ENCODE data around the gene RNF40. TPM values are rescaled to one million over a fixed set of nuclear protein-coding genes. Genes with fewer than 3 reads are reported as not detected.

RNF40 gene
- total RNA-seq, 2 experiments from 2014 or later: 125 to 129 TPM

DNA sequence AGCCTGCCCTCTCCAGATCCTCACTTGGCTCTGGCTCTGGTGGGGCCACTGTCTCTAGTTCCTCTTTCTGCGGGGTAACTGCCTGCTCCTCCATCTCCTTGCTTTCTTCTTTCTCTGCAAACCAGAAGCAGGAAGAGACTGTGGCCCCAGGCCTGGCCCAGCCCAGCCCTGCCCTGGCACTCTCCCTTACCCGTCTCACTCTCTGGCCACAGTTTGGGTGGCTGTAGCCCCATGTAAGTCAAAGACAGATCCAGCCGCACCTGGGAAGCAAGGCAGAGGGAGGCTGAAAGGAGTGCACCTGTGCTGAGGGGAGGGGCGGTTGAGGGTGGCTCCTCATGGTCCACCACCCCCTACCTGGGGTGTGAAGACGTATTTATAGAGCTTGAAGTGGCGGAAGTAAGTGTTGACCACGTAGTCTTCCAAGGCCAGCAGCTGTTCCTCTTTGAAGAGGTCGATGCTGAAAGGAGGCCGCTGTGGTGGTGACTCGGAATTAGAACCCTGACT lies 3.1 kb upstream of the RNF40 start:
- POLR2A ChIA-PET: no interaction called here
- CTCF ChIA-PET: no interaction called here

GRCh38 chr16:30760001-30760559 lies 2.0 kb upstream of the RNF40 start:
- ChIA-PET POLR2A (no interaction called here), CTCF (interaction anchor here (0.8 to 1.1 kb wide), 2 partner anchors 58 to 85 kb away, joined by 3 to 4 read pairs; no protein-coding TSS in a partner anchor)

DNA sequence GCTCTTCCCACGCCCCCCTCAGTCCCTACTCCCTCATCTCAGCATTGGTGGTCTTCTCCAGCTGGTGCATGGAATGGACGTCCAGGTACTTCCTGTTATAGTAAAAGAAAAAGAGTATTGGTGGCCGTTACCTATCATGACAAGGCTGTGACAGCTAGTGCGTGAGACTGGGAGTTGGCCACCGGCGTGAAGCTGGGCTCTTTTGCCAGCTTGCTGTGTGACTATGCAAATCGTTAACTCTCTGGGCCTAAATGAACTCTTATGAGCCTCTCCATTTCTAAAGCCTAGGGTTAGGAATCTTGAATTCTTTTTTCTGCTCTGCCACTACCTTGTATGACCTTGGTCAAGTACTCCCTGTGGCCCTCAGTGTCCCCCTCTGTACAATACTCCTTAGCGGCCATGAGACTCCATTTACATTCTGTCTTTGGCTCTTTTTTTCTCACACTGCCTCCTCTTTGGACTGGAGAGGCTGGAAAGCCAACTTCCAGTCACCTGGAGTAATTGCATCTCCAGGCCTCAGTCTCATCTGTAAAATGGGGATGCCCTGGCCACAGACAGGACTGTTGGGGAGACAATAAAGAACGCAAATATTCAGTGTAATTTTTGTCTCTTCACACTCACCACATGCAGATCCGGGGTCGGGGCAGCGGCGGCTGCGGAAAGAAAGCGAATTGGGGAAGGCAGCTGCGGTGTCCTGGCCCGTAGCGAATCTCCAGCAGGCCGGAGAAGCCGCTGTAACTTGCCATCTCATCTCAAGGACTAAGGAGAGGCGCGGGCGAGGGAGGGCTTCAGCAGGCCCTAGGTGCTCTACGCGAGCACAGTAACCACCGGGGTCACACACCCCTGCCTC lies 1.3 kb upstream of the RNF40 start:
- POLR2A ChIA-PET: no interaction called here
- CTCF ChIA-PET: interaction anchor here (1.1 kb wide), 1 partner anchor 84 kb away, joined by 4 read pairs; no protein-coding TSS in a partner anchor

DNA sequence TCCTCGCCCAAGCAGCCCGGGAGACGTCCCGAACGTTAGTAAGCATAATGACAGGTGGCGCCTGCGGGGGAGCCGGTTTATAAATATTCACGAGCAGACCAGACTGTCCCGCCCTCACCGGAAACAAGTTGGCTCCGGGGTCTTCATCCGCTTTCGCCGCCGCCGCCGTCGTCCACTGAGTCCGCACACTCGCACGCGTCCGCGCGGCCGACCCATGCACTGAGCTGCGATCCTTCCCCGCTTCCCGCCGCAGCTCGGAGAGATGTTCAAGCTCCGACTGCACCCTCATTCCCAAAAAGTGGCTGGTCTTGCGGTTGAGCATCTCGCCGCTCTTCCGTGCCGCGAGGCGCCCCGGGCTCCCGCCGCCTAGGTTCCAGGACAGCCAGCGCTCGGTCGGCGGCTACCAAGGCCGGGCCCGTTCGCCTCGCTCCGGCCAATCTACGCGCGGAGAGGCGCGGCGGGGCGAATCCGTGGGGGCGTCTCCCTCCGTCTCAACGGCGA lies 645 bp upstream of the RNF40 start:
- POLR2A ChIA-PET: no interaction called here
- CTCF ChIA-PET: no interaction called here

GRCh38 chr16:30762991-30763725 lies 1.0 kb downstream of the RNF40 start:
- POLR2A ChIA-PET: no interaction called here

GRCh38 chr16:30764086-30764485 lies 2.0 kb downstream of the RNF40 start:
- ChIA-PET CTCF (interaction anchor here (2.1 kb wide), 1 partner anchor 17 kb away, joined by 4 read pairs; no protein-coding TSS in a partner anchor), POLR2A (no interaction called here)

More at GRCh38 chr16:30762991-30763725, 1.0 kb downstream of the RNF40 start:
- CTCF ChIA-PET: interaction anchor here (2.1 kb wide), 1 partner anchor 16 kb away, joined by 4 read pairs; no protein-coding TSS in a partner anchor

- POLR2A ChIA-PET: no interaction called here
- CTCF ChIA-PET: interaction anchor here (0.6 to 2.1 kb wide), 2 partner anchors 18 to 36 kb away, joined by 3 to 4 read pairs; no protein-coding TSS in a partner anchor
Measured at GRCh38 chr16:30764816-30765465, 2.8 kb downstream of the RNF40 start.

GRCh38 chr16:30766206-30766932 lies 4.2 kb downstream of the RNF40 start:
- ChIA-PET CTCF (no interaction called here), POLR2A (interaction anchor here (0.6 to 1.1 kb wide), 2 partner anchors 13 to 177 kb away, joined by 3 to 6 read pairs; no protein-coding TSS in a partner anchor)

DNA sequence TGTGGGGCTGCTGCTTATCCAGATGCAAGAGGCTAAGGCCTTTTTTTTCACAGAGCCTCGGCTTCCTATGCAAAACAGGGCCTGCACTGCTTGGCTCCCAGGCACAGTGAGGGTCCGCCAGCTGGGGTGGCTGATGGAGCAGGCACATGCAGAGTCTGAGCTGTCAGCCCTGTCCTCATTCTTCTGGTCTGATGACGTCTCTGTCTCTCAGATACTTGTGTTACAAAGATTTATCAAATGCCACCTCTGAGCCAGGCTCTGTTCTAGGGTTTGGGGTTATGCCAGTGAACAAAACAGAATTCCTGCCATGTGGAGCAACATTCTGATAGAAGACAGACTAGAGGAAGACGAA lies 4.8 kb downstream of the RNF40 start:
- POLR2A ChIA-PET: interaction anchor here (1.1 kb wide), 1 partner anchor 14 kb away, joined by 3 read pairs; no protein-coding TSS in a partner anchor
- CTCF ChIA-PET: no interaction called here

DNA sequence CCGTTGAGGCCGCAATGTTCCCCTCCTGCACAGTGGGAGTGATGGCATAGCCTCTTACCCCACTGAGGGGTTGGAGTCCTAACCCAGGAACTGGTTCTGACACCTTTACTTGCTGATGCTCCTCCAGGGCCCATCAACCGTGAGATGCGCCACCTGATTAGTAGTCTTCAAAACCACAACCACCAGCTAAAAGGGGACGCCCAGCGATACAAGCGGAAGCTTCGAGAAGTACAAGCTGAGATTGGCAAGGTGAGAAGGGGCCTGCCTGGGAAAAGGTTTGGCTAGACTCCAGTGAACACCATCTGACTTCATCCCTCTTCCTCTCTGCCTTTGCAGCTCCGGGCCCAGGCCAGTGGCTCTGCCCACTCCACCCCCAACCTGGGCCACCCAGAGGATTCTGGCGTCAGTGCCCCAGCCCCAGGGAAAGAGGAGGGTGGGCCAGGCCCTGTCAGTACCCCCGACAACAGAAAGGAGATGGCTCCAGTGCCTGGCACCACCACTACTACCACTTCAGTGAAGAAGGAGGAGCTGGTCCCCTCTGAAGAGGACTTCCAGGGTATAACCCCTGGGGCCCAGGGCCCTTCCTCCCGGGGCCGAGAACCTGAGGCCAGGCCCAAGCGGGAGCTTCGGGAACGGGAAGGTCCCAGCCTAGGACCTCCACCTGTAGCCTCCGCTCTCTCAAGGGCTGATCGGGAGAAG lies 5.8 kb downstream of the RNF40 start:
- CTCF ChIA-PET: interaction anchor here (0.6 kb wide), 1 partner anchor 161 kb away, joined by 4 read pairs; no protein-coding TSS in a partner anchor

GRCh38 chr16:30768583-30769181 lies 6.6 kb downstream of the RNF40 start:
- CTCF ChIA-PET: no interaction called here
- POLR2A ChIA-PET: interaction anchor here (0.5 kb wide), 1 partner anchor 63 kb away, joined by 3 read pairs; no protein-coding TSS in a partner anchor

More for the DNA sequence above, 5.8 kb downstream of the RNF40 start:
- POLR2A ChIA-PET: no interaction called here

DNA sequence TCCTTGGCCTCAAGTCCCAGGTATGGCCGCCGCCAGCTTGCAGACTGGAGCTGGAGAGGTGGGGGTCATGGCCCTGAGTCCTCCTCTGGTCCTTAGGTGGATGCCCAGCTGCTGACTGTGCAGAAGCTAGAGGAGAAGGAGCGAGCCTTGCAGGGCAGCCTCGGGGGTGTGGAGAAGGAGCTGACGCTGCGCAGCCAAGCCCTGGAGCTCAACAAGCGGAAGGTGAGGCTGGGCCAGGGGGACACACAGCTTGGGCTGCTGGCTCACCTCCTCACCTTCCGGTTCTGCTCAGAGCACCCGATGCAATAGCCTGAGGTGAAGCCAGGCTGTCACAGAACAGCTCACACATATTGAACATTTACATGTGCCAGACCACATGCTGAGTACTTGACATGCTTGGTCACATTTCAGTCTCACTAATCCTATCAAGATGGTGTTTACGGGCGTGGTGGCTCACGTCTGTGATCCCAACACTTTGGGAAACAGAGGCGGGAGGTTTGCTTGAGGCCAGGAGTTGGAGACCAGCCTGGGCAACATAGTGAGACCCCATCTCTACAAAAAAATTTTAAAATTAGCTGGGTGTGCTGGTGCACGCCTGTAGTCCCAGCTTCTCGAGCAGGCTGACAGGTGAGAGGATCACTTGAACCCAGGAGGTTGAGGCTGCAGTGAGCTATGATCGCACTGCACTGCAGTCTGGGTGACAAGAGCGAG lies 7.4 kb downstream of the RNF40 start:
- ChIA-PET POLR2A (interaction anchor here (0.5 kb wide), 1 partner anchor 64 kb away, joined by 3 read pairs; no protein-coding TSS in a partner anchor), CTCF (no interaction called here)

DNA sequence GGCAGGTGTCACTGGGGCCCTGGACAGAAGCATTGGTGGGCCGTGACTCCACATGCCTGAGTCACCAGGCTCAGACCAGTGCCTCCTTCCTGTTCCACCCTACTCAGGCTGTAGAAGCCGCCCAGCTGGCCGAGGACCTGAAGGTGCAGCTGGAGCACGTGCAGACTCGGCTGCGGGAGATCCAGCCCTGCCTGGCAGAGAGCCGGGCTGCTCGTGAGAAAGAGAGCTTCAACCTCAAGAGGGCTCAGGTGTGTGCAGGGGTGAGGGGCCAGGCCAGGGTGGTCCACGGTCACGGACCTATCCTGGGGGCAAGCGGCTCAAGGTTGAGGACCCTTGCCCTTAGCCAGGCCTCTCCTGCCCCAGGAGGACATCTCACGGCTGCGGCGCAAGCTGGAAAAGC lies 9.6 kb downstream of the RNF40 start:
- CTCF ChIA-PET: no interaction called here
- POLR2A ChIA-PET: interaction anchor here (0.7 kb wide), 1 partner anchor 23 kb away, joined by 4 read pairs; the partner anchor contains the start of gene PHKG2

DNA sequence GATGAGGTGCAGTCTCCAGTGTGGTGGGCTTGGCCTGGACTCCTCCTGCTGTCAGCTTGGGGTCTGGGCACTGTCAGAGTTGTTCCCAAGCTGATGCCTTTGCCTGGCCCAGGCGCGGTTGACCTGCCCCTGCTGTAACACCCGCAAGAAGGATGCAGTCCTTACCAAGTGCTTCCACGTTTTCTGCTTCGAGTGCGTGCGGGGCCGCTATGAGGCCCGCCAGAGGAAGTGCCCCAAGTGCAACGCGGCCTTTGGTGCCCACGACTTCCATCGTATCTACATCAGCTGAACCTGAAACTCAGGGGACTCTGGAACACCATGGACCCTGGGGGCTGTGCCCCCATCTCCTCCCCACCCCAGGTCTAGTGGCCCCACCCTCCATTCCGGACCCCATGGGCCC lies 11.7 kb downstream of the RNF40 start:
- CTCF ChIA-PET: interaction anchor here (1.1 to 1.7 kb wide), 2 partner anchors 40 to 167 kb away, joined by 3 to 4 read pairs; no protein-coding TSS in a partner anchor
- POLR2A ChIA-PET: no interaction called here

- ChIA-PET POLR2A (interaction anchor here (1.1 kb wide), 1 partner anchor 31 kb away, joined by 3 read pairs; no protein-coding TSS in a partner anchor), CTCF (interaction anchor here (1.0 to 1.7 kb wide), 4 partner anchors 22 to 167 kb away, joined by 3 to 4 read pairs (median 3); no protein-coding TSS in a partner anchor)
Measured at GRCh38 chr16:30774367-30775130, 12.4 kb downstream of the RNF40 start.

DNA sequence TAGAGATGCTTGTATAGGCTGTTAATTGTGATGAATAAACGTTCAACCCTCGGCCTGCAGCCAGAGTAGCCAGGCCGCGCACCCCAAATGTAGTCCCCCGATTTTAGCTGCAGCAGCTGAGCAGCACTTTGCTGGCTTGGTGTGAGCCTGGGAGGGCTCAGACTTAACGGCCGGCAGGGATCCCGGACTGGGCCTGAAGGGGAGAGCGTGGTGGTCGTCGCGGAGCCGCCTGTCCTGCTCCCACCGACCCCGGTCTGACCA lies 12.9 kb downstream of the RNF40 start:
- CTCF ChIA-PET: interaction anchor here (1.0 to 1.7 kb wide), 3 partner anchors 21 to 166 kb away, joined by 3 to 4 read pairs (median 3); no protein-coding TSS in a partner anchor
- POLR2A ChIA-PET: interaction anchor here (1.1 kb wide), 1 partner anchor 30 kb away, joined by 3 read pairs; no protein-coding TSS in a partner anchor
